Measurements from ENCODE around the gene SORCS2. TPM values are rescaled to one million over a fixed set of nuclear protein-coding genes. Genes with fewer than 3 reads are reported as not detected.

SORCS2 gene
- total and polyA plus RNA-seq, 2 of the 8 experiments (the other 6 are each of a cell fraction or from before 2014, with no cell fraction given): 0.36 to 1.8 TPM

GRCh38 chr4:7699825-7700224, 507.5 kb downstream of the SORCS2 start (continued):
- TF ChIP-seq ATF3 (IDR thresholded peaks at IDR 0.05; ENCODE audit: insufficient read depth, low read depth, low read length) (no peak), POLR2AphosphoS5 (IDR thresholded peaks at IDR 0.05; ENCODE audit: low read depth, low read length) (no peak), POU5F1 (IDR thresholded peaks at IDR 0.05; ENCODE audit: low read depth, low read length) (no peak), KDM1A (IDR thresholded peaks at IDR 0.05; ENCODE audit: borderline replicate concordance, low read length) (no peak), E2F6 (IDR thresholded peaks at IDR 0.05) (no peak), SP1 (IDR thresholded peaks at IDR 0.05; ENCODE audit: low read depth, low read length) (no peak)
